Measurements from ENCODE around the gene SMYD3.

DNA sequence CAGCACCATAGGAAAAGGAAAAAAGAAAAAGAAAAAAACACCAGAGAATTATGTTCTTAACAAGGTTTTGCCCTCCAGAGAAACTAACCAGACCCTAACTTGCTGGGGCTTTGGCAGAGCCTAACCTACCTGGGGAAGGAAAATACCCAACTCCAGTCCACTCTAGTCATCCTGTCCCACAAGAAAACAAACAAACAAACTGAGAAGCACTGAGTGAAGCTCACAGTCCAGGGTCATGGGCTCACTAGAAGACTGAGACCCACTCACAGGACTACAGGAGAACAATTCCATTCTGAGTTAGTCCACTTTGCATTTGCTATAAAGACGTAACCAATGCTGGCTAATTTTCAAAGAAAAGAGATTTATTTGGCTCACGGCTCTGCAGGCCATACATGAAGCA, 543.4 kb downstream of the SMYD3 start:
- no peak for TF ChIP-seq POLR2A (IDR thresholded peaks at IDR 0.05; ENCODE audit: low read length)
- TF ChIP-seq GATA1 (IDR thresholded peaks at IDR 0.05; ENCODE audit: low read depth, low read length), result no peak
